Ishikawa (cell line): ENCODE results near the gene PLXDC2.

Experiments used
- CREB1 ChIP-seq: IDR thresholded peaks from 2 replicates; pipeline ENCODE4 v1.6.1; 2012; ENCODE audit warnings: low read depth
- EGR1 ChIP-seq: IDR thresholded peaks from 2 replicates; pipeline ENCODE4 v1.6.1; 2012
- EP300 ChIP-seq: IDR thresholded peaks from 2 replicates; pipeline ENCODE4 v1.6.1; 2012; ENCODE audit warnings: borderline replicate concordance
- MAX ChIP-seq: IDR thresholded peaks from 2 replicates; pipeline ENCODE4 v1.6.1; 2012
- RAD21 ChIP-seq: IDR thresholded peaks from 2 replicates; pipeline ENCODE4 v1.6.1; 2012; ENCODE audit warnings: low read depth
- REST ChIP-seq: IDR thresholded peaks from 2 replicates; pipeline ENCODE4 v1.6.1; 2012; ENCODE audit warnings: low read depth, mild to moderate bottlenecking
- TAF1 ChIP-seq: IDR thresholded peaks from 2 replicates; pipeline ENCODE4 v1.6.1; 2012; ENCODE audit warnings: low read depth, mild to moderate bottlenecking
- YY1 ChIP-seq: IDR thresholded peaks from 2 replicates; pipeline ENCODE4 v1.6.1; 2012; ENCODE audit warnings: low read depth
- ZBTB7A ChIP-seq: IDR thresholded peaks from 2 replicates; pipeline ENCODE4 v1.6.1; 2012; ENCODE audit warnings: low read depth

GRCh38 chr10:19922236-19922963 lies 106.2 kb downstream of the PLXDC2 start:
- no peak for TF ChIP-seq MAX
- no peak for TF ChIP-seq REST
- no peak for TF ChIP-seq TAF1
- no peak for TF ChIP-seq RAD21
- TF ChIP-seq EP300, result no peak
- no peak for TF ChIP-seq ZBTB7A
- no peak for TF ChIP-seq YY1
- no peak for TF ChIP-seq EGR1
- no peak for TF ChIP-seq CREB1
